Natural killer cell (primary cell): Measurements from ENCODE around the gene KRTAP10-10. TPM values are rescaled to one million over a fixed set of nuclear protein-coding genes. Genes with fewer than 3 reads are reported as not detected.

Experiments used
- ATAC-seq, 3 donors: fragments of 150-1000 bp in 2 of 3; fragments of 200-7000 bp in 1 of 3; cut with Tn5 transposase; 1 replicate in 1 of 3; 2 replicates in 2 of 3; pipeline ENCODE4 v1.10.0; 2021; ENCODE audit warnings: mild to moderate bottlenecking in 2 of 3, moderate library complexity in 2 of 3
- DNase-seq, 2 donors: peaks; one replicate each; pipeline versions ENCODE4 v3.0.0 to v3.0.0-alpha.2; 2013 to 2021; ENCODE audit warnings: mixed read lengths in 1 of 2
- H3K27ac ChIP-seq: one replicate; pipeline ENCODE4 v1.5.1; 2013; ENCODE audit warnings: mild to moderate bottlenecking, low read length
- H3K27me3 ChIP-seq: one replicate; pipeline ENCODE4 v1.6.1; 2013; ENCODE audit warnings: low read length; ENCODE audit not compliant: control insufficient read depth, insufficient read depth
- H3K36me3 ChIP-seq: one replicate; pipeline ENCODE4 v1.6.1; 2013; ENCODE audit warnings: low read length; ENCODE audit not compliant: control insufficient read depth, insufficient read depth
- H3K4me1 ChIP-seq: one replicate; pipeline ENCODE4 v1.6.1; 2013; ENCODE audit warnings: low read length; ENCODE audit not compliant: control insufficient read depth, insufficient read depth
- H3K4me3 ChIP-seq: one replicate; pipeline ENCODE4 v1.5.1; 2013; ENCODE audit warnings: low read length
- H3K9me3 ChIP-seq: one replicate; pipeline ENCODE4 v1.6.1; 2013; ENCODE audit warnings: low read length; ENCODE audit not compliant: control insufficient read depth, insufficient read depth
- H3K27ac Mint-ChIP-seq, 2 donors: one replicate each; pipeline ENCODE4 v1.8.0; 2022; ENCODE audit warnings: mild to moderate bottlenecking in 2 of 2, mixed read lengths in 2 of 2, moderate library complexity in 1 of 2
- H3K27me3 Mint-ChIP-seq, 2 donors: one replicate each; pipeline ENCODE4 v1.8.0; 2022; ENCODE audit warnings: low read depth in 2 of 2, mixed read lengths in 2 of 2
- H3K36me3 Mint-ChIP-seq: one replicate; pipeline ENCODE4 v1.8.0; 2022; ENCODE audit warnings: mixed read lengths
- H3K4me1 Mint-ChIP-seq, 2 donors: one replicate each; pipeline ENCODE4 v1.8.0; 2022; ENCODE audit warnings: mixed read lengths in 2 of 2
- H3K4me3 Mint-ChIP-seq: one replicate; pipeline ENCODE4 v1.8.0; 2022; ENCODE audit warnings: mild to moderate bottlenecking, moderate library complexity, mixed read lengths
- H3K9me3 Mint-ChIP-seq, 2 donors: one replicate each; pipeline ENCODE4 v1.8.0; 2022; ENCODE audit warnings: mixed read lengths in 2 of 2
- WGBS: methylation state at CpG from one replicate; pipeline ENCODE4 v1.1.7; 2013; ENCODE audit warnings: missing lambda C conversion rate; ENCODE audit not compliant: insufficient coverage; 5-methylcytosine and 5-hydroxymethylcytosine counted together
- intact Hi-C: fragments of 100-400 bp; cut with micrococcal nuclease; formaldehyde crosslinking; loops from one replicate; pipeline ENCODE4 v1.14.2; 2022
- total RNA-seq, 4 donors: library from RNA; stranded (reverse); fragments of 120-200 nt in 1 of 4; gene quantifications; one replicate each; pipeline versions ENCODE4 v1.2.3 to v1.2.4, GENCODE V29; 2013 to 2022
- TF ChIP-seq, protein P1 (sequence below): fragments of 200-600 bp; IDR thresholded peaks from one replicate; pipeline ENCODE4 v1.8.0; 2022; ENCODE audit warnings: antibody characterized with exemption

The KRTAP10-10 gene
- total RNA-seq, 3 donors from 2014 or later (not counting 1 experiment from before 2014, with no cell fraction given), result not detected

DNA sequence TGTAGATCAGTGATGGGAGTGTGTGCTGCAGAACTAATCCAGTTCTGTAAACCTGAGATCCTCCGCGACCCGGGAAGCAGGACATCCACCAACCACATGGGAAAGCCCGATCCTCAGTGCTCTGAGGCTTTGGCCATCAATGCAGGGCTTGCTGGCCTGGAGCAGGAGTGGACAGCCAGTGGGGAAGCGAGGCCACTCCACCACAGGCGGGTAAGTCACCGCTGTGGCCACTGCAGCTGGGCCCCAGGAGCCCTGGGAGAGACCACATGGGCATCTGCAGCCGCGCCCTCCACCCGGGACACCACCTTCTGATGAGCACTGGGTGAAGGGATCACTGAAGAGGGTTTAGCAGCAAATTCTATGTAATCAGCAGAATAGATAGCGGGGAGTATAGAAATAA is 44.0 kb downstream of the KRTAP10-10 start:
- Mint-ChIP-seq H3K4me1 (peaks cover 5 to 7% of the 10 kb centered on the region in 2 donors), H3K27me3 (peaks cover 18 to 45% of the 10 kb centered on the region in 2 donors), H3K9me3 (no peaks in the 10 kb centered on the region), H3K4me3 (no peak overlapping the region), H3K36me3 (no peaks in the 10 kb centered on the region), H3K27ac (no peak overlapping the region)
- intact Hi-C loops, result no loop called here
- ATAC-seq (no peak), DNase-seq (no peak)
- Histone ChIP-seq H3K27ac (no peak overlapping the region), H3K4me3 (no peak overlapping the region), H3K4me1 (no peaks in the 10 kb centered on the region), H3K36me3 (no peaks in the 10 kb centered on the region), H3K9me3 (no peaks in the 10 kb centered on the region), H3K27me3 (no peaks in the 10 kb centered on the region)
- WGBS, result 84% methylated on average over 11 of the region's 11 CpGs
- TF ChIP-seq, protein P1, sequence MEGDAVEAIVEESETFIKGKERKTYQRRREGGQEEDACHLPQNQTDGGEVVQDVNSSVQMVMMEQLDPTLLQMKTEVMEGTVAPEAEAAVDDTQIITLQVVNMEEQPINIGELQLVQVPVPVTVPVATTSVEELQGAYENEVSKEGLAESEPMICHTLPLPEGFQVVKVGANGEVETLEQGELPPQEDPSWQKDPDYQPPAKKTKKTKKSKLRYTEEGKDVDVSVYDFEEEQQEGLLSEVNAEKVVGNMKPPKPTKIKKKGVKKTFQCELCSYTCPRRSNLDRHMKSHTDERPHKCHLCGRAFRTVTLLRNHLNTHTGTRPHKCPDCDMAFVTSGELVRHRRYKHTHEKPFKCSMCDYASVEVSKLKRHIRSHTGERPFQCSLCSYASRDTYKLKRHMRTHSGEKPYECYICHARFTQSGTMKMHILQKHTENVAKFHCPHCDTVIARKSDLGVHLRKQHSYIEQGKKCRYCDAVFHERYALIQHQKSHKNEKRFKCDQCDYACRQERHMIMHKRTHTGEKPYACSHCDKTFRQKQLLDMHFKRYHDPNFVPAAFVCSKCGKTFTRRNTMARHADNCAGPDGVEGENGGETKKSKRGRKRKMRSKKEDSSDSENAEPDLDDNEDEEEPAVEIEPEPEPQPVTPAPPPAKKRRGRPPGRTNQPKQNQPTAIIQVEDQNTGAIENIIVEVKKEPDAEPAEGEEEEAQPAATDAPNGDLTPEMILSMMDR, result no peak

DNA sequence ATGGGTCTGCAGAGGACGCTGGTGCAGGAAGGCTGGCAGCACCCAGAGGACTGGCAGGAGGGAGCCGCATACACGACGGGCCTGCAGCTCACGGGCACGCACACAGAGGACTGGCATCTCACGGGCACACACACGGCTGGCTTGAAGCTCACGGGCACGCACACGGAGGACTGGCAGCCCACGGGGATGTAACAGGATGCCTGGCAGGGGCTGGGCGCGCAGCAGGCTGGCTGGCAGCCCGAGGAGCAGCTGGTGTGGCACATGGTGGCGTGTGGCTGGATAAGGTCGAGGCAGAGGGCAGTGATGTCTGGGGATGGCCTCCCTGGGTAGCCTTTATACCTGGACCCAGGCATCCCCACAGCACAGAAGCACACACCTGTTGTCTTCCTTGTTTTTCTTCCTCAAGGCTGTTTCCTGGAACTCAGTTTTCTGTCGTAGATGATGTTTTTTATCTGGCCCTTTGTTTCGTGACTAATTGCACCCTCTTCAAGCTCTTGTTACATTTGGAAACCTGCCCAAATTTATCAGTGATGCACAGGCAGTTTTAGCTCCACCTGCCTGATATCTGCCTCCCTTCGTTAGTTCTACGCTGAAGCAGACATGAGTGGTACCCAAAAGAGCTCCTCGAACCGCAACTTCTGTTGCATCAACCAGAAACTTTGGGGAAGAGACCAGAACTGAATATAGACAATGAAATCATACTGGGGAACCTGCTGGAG is 44.9 kb downstream of the KRTAP10-10 start, which contains the start of gene KRTAP12-1:
Gene KRTAP12-1, minus strand, starts transcription at position 303 of the 719 bp plus-strand sequence. Its CDS starts 40 bp downstream, at position 263.
- no peaks in the 10 kb centered on the region for H3K27me3 ChIP-seq
- 84% methylated on average over 23 of the region's 23 CpGs for WGBS
- no peak within 1 kb of the TSS for H3K27ac ChIP-seq
- DNase-seq (no peak), ATAC-seq (no peak)
- H3K36me3 ChIP-seq, result no peaks in the 10 kb centered on the region
- TF ChIP-seq, protein P1, result no peak
- H3K4me1 ChIP-seq, result no peaks in the 10 kb centered on the region
- peaks cover 7 to 13% of the 10 kb centered on the region in 2 donors for H3K4me1 Mint-ChIP-seq
- no peaks in the 10 kb centered on the region for H3K9me3 ChIP-seq
- intact Hi-C loops, result no loop called here
- no peaks in the 10 kb centered on the region for H3K9me3 Mint-ChIP-seq
- peaks cover 22 to 52% of the 10 kb centered on the region in 2 donors for H3K27me3 Mint-ChIP-seq
- H3K36me3 Mint-ChIP-seq, result no peaks in the 10 kb centered on the region
- H3K4me3 ChIP-seq, result no peak within 1 kb of the TSS
- no peak within 1 kb of the TSS for H3K27ac Mint-ChIP-seq
- H3K4me3 Mint-ChIP-seq, result no peak within 1 kb of the TSS

DNA sequence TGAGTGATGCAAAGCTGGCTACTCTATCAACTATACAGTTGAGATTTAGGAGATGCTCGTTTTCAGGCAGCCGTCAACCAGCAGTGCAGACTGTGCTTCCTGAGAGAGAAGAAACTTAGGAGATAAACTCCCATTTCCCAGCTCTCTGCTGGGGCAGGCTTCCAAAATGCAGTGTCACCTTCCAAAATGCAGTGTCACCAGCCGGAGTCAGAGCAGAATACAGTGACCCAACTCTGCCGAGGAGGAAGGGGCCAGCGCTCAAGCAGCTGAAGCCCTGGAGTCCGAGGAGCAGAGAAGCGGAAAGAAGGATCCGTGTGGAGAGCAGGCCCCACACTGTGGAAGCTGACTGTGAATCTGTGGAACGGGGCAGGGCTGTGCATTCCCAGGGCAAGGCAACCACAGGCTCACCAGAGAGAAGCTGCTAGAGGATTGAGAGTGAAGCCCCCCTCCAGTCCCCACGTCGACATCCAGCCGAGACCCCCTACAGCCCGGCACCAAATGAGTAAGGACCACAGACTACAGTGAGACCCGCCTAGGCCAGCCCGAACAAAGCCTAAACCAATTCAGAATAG is 45.5 kb downstream of the KRTAP10-10 start:
- intact Hi-C loops, result no loop called here
- Mint-ChIP-seq H3K4me3 (no peak overlapping the region), H3K36me3 (no peaks in the 10 kb centered on the region)

More for the DNA sequence above, 45.5 kb downstream of the KRTAP10-10 start:
- Histone ChIP-seq H3K4me1 (no peaks in the 10 kb centered on the region), H3K27ac (no peak overlapping the region), H3K9me3 (no peaks in the 10 kb centered on the region), H3K27me3 (no peaks in the 10 kb centered on the region), H3K36me3 (no peaks in the 10 kb centered on the region), H3K4me3 (no peak overlapping the region)
- TF ChIP-seq, protein P1, result no peak
- H3K27me3 Mint-ChIP-seq, result peaks cover 20 to 59% of the 10 kb centered on the region in 2 donors
- H3K27ac Mint-ChIP-seq, result no peak overlapping the region
- DNase-seq (no peak), ATAC-seq (no peak)
- WGBS, result 82% methylated on average over 15 of the region's 15 CpGs
- peaks cover 7 to 13% of the 10 kb centered on the region in 2 donors for H3K4me1 Mint-ChIP-seq
- H3K9me3 Mint-ChIP-seq, result no peaks in the 10 kb centered on the region
